Breast epithelium (tissue), 4 donors: Measurements from ENCODE around the gene BCL6. TPM values are rescaled to one million over a fixed set of nuclear protein-coding genes. Genes with fewer than 3 reads are reported as not detected.
A peak's percentile ranks its signal among the peaks of the same experiment; 100 is the strongest.

Experiments used
- DNase-seq, 2 donors: peaks; one replicate each; pipeline ENCODE4 v3.0.0-alpha.2; 2019; ENCODE audit warnings: low spot score in 2 of 2
- H3K27ac ChIP-seq, 2 donors: fragments of 200-600 bp; sonication (generic) in 1 of 2; one replicate each; pipeline ENCODE4 v1.5.1; 2016 to 2019; ENCODE audit warnings: mild to moderate bottlenecking in 1 of 2
- H3K27me3 ChIP-seq, 2 donors: fragments of 200-600 bp; sonication (generic) in 1 of 2; one replicate each; pipeline versions ENCODE4 v1.5.1 to v1.6.0; 2017 to 2019; ENCODE audit warnings: control low read depth in 1 of 2, mild to moderate bottlenecking in 1 of 2
- H3K36me3 ChIP-seq: fragments of 200-600 bp; one replicate; pipeline ENCODE4 v1.5.1; 2019
- H3K4me1 ChIP-seq, 2 donors: fragments of 200-600 bp; sonication (generic); one replicate each; pipeline ENCODE4 v1.5.1; 2016 to 2019; ENCODE audit warnings: control low read depth in 1 of 2
- H3K4me3 ChIP-seq, 3 donors: fragments of 200-600 bp; sonication (generic); 1 replicate in 2 of 3; 2 replicates in 1 of 3; pipeline ENCODE4 v1.5.1; 2016 to 2019; ENCODE audit warnings: mild to moderate bottlenecking in 3 of 3, moderate library complexity in 2 of 3
- H3K9me3 ChIP-seq, 2 donors: fragments of 200-600 bp; sonication (generic) in 1 of 2; one replicate each; pipeline ENCODE4 v1.5.1; 2016 to 2019; ENCODE audit warnings: control low read depth in 1 of 2
- POLR2A ChIP-seq: fragments of 450-650 bp; IDR thresholded peaks from one replicate; pipeline ENCODE4 v1.6.1; 2016; ENCODE audit warnings: antibody characterized with exemption, mild to moderate bottlenecking, moderate library complexity
- POLR2AphosphoS5 ChIP-seq, 3 donors: sonication (generic); formaldehyde crosslinking; IDR thresholded peaks; one replicate each; pipeline ENCODE4 v1.6.1; 2017; ENCODE audit warnings: antibody characterized with exemption in 3 of 3
- intact Hi-C: fragments of 100-400 bp; cut with DNase I; formaldehyde crosslinking; loops from one replicate; pipeline ENCODE4 v1.15.1; 2023; ENCODE audit warnings: low total_unique reads
- total RNA-seq, 3 donors: library from RNA; depleted of rRNA; stranded (reverse); fragments of >200 nt; gene quantifications; one replicate each; pipeline ENCODE4 v1.1.0, GENCODE V29; 2016
- TF ChIP-seq, protein P1 (sequence below), 3 donors: fragments of 450-650 bp; IDR thresholded peaks; one replicate each; pipeline ENCODE4 v1.5.1; 2016 to 2017; ENCODE audit warnings: antibody characterized with exemption in 3 of 3, mild to moderate bottlenecking in 3 of 3, moderate library complexity in 3 of 3

BCL6 gene
- total RNA-seq, 3 donors from 2014 or later: 281 to 346 (median 283) TPM

DNA sequence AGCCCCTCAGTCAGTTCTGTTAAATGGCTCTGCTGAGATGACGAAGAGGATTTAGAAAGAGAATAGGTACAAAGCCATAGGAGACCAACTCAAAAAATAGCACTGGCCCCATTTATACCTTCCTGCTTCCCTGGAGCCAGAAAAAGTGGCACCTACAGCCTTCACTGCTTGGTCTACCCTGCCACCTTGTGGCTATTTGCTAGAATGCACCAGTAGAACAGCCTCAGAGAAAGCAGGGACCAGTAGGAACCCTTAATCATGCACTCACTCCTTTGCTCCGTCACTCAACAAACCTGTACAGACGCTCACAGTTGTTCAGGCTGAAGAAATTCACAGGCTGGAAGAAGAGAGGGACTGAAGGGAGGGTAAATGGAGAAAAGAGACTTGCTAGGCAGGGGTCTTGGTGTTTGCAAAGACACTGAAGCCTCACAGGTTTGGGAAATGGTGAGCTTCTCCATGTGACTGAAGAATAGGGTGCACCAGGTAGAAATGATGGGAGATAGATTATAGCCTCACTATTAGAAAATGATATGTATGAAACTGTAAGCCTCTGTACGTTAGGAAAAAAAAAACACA is 30.8 kb downstream of the BCL6 start:
- no peaks in the 10 kb centered on the region for H3K9me3 ChIP-seq
- H3K27ac ChIP-seq: no peak overlapping the region
- intact Hi-C loops: no loop called here
- no peak overlapping the region for H3K4me3 ChIP-seq
- peak; percentile 63 to 66 for DNase-seq
- H3K27me3 ChIP-seq: no peaks in the 10 kb centered on the region
- H3K4me1 ChIP-seq: no peaks in the 10 kb centered on the region
- TF ChIP-seq, protein P1, sequence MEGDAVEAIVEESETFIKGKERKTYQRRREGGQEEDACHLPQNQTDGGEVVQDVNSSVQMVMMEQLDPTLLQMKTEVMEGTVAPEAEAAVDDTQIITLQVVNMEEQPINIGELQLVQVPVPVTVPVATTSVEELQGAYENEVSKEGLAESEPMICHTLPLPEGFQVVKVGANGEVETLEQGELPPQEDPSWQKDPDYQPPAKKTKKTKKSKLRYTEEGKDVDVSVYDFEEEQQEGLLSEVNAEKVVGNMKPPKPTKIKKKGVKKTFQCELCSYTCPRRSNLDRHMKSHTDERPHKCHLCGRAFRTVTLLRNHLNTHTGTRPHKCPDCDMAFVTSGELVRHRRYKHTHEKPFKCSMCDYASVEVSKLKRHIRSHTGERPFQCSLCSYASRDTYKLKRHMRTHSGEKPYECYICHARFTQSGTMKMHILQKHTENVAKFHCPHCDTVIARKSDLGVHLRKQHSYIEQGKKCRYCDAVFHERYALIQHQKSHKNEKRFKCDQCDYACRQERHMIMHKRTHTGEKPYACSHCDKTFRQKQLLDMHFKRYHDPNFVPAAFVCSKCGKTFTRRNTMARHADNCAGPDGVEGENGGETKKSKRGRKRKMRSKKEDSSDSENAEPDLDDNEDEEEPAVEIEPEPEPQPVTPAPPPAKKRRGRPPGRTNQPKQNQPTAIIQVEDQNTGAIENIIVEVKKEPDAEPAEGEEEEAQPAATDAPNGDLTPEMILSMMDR (IDR thresholded peaks at IDR 0.05): peak; percentile 75 to 93 (median 88)
- TF ChIP-seq POLR2AphosphoS5 (IDR thresholded peaks at IDR 0.05): no peak
- no peaks in the 10 kb centered on the region for H3K36me3 ChIP-seq

DNA sequence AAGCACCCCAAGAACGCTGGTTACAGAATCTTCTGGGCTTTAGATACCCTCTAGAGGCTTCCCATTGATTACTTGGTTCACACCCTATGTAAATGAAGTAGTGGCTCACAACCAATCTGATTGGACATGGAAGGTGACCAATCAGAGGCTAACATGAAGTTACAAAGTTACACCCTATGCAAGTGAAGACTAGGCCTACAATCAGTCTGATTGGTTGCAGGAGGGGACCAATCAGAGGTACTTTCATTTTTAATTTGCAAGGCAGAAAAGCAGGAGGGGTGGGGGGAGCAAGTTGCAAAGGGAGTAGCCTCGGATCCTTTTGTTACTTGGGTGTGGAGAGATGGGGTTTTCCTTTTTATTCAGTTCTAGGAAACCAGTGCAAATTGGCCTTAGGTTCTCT is 31.8 kb downstream of the BCL6 start:
- H3K27me3 ChIP-seq: no peaks in the 10 kb centered on the region
- no peaks in the 10 kb centered on the region for H3K9me3 ChIP-seq
- H3K4me1 ChIP-seq: no peaks in the 10 kb centered on the region
- H3K36me3 ChIP-seq: no peaks in the 10 kb centered on the region
- intact Hi-C loops: no loop called here
- H3K4me3 ChIP-seq: no peak overlapping the region
- TF ChIP-seq POLR2AphosphoS5 (IDR thresholded peaks at IDR 0.05) (no peak), POLR2A (no peak)
- DNase-seq: no peak
- no peak overlapping the region for H3K27ac ChIP-seq

DNA sequence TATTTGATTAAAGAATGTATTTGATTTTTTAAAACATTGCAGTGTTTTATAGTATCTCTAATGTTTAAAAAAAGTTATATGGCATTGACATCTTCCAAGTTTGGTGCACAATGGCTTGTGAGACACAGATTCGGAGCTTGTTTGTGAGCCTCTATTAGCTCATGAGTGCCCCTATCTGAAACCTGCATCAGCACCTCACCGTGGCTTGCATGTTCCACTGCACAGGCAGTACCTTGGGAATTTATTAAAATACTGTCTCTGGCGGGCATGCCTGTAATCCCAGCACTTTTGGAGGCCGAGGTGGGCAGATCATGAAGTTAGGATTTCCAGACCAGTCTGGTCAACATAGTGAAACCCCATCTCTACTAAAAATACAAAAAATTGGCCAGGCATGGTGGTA is 36.1 kb downstream of the BCL6 start:
- no peak overlapping the region for H3K27ac ChIP-seq
- no peaks in the 10 kb centered on the region for H3K4me1 ChIP-seq
- TF ChIP-seq, protein P1 (IDR thresholded peaks at IDR 0.05): no peak
- no peak for TF ChIP-seq POLR2A
- TF ChIP-seq POLR2AphosphoS5 (IDR thresholded peaks at IDR 0.05): no peak
- H3K9me3 ChIP-seq: no peaks in the 10 kb centered on the region
- H3K27me3 ChIP-seq: no peaks in the 10 kb centered on the region
- intact Hi-C loops: no loop called here
- no peak overlapping the region for H3K4me3 ChIP-seq
- DNase-seq: no peak
- H3K36me3 ChIP-seq: no peaks in the 10 kb centered on the region

DNA sequence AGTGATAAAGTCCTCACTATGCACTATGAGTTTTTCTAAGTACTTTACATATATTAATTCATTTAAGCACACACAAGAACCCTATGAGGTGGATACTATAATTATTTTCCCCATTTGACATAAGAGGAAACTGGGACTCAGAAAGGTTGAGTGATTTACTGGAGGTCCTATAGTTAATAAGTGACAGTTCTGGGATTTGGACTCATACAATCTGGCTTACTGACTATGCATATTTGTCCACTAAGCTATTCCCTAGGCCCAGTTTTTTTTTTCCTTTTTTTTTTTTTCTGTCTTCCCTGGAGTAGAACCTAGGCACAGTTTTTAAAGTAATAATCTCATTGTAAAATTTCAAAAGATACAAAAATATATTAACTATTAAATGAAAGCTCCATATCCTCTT is 36.6 kb downstream of the BCL6 start:
- DNase-seq: no peak
- H3K27ac ChIP-seq: no peak overlapping the region
- no peaks in the 10 kb centered on the region for H3K9me3 ChIP-seq
- intact Hi-C loops: no loop called here
- no peaks in the 10 kb centered on the region for H3K4me1 ChIP-seq
- no peak overlapping the region for H3K4me3 ChIP-seq
- no peaks in the 10 kb centered on the region for H3K36me3 ChIP-seq
- TF ChIP-seq, protein P1 (IDR thresholded peaks at IDR 0.05): no peak
- TF ChIP-seq POLR2A (no peak), POLR2AphosphoS5 (IDR thresholded peaks at IDR 0.05) (no peak)
- H3K27me3 ChIP-seq: no peaks in the 10 kb centered on the region

DNA sequence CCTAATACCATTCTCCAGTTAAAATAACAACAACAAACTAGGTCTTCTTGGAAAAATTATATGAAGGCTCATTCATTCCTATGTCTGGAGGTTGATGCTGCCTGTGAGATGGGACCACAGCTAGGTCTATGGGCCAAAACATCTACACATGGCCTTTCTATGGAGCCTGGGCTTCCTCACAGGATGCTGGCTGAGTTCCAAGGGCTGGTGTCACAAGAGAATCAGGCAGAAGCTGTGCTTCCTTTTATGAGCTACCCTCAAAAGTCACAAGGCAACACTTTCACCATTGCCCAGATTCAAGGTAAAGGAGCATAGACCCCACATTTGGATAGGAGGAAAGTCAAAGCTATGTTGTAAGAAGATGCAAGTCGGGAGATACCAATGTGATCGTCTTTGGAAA is 38.3 kb downstream of the BCL6 start:
- no peak overlapping the region for H3K27ac ChIP-seq
- H3K4me3 ChIP-seq: no peak overlapping the region
- TF ChIP-seq POLR2AphosphoS5 (IDR thresholded peaks at IDR 0.05) (no peak), POLR2A (no peak)
- TF ChIP-seq, protein P1 (IDR thresholded peaks at IDR 0.05): no peak
- no peak for DNase-seq
- H3K4me1 ChIP-seq: no peaks in the 10 kb centered on the region
- no peaks in the 10 kb centered on the region for H3K9me3 ChIP-seq
- intact Hi-C loops: no loop called here
- H3K36me3 ChIP-seq: no peaks in the 10 kb centered on the region
- H3K27me3 ChIP-seq: no peaks in the 10 kb centered on the region

DNA sequence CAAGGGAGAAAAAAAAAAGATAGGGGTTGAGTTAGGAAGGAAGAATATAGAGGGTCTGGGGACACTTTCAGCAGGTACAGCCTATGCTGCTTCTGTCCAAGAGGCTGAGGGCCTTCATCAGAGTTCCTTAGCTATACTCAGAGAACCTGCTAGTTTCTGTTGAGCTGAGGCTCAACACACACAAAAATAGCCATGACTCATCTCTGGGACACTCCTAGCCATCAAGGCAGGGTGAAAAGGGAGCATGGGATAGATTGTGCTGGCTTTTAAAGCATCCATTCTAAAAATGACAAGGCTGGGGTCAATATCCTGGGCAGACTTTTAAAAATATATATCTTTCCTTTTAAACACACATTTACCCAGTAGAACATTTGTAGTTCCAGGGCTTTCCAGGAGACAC is 40.1 kb downstream of the BCL6 start:
- no peak for DNase-seq
- TF ChIP-seq, protein P1 (IDR thresholded peaks at IDR 0.05): no peak
- TF ChIP-seq POLR2A (no peak), POLR2AphosphoS5 (IDR thresholded peaks at IDR 0.05) (no peak)
- Histone ChIP-seq H3K4me1 (no peaks in the 10 kb centered on the region), H3K27me3 (no peaks in the 10 kb centered on the region), H3K9me3 (no peaks in the 10 kb centered on the region), H3K27ac (no peak overlapping the region), H3K4me3 (no peak overlapping the region), H3K36me3 (no peaks in the 10 kb centered on the region)
- intact Hi-C loops: no loop called here
